Measurements from ENCODE around the gene SCN1B. TPM values are rescaled to one million over a fixed set of nuclear protein-coding genes. Genes with fewer than 3 reads are reported as not detected.

SCN1B gene
- total and polyA plus RNA-seq, 2 of the 13 experiments (the other 11 are each of a cell fraction or from before 2014, with no cell fraction given) = 2.7 to 20.1 TPM

DNA sequence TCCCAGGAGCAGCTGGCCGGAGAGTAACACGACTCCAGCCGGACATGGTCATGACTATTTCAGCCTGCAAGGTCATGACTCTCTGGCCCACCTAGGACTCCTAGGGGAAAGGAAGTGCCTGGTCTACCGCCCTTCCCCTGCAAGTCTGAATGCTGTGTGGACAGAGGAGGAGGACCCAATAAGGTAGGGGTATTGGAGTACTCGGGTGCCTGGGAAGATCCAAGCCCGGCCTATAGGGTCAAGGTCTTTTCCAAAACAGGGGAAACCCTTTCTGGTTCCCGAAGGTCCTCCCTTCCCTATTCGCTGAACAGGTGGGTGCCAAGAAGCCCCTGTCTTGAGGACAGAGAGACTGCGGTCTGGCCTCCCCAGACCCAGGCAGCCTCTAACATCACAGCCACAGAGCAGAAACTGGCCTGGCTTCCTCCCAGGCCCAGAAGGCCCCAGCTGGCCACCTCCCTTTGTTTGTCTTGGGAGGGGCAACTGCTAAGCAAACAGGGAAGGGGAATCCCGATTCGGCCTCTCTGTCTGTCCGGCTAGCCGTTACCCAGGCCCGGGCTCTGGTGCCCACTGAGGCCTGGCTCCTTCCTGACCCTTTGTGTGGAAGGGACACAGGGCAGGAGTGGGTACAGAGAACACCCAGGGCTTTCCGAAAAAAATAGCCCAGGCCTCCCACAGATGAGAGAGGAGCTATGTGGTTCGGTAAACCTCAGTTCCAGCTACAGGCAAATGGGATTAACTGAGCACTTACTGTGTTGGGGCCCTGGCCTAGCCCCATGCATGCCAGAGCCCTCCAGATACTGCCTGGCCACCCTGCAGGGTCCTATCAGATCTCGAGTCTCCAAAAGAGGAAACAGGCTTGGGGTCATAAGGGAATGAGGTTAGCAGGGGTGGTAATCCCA, 35.4 kb upstream of the SCN1B start (continued):
- TF ChIP-seq, protein P1, sequence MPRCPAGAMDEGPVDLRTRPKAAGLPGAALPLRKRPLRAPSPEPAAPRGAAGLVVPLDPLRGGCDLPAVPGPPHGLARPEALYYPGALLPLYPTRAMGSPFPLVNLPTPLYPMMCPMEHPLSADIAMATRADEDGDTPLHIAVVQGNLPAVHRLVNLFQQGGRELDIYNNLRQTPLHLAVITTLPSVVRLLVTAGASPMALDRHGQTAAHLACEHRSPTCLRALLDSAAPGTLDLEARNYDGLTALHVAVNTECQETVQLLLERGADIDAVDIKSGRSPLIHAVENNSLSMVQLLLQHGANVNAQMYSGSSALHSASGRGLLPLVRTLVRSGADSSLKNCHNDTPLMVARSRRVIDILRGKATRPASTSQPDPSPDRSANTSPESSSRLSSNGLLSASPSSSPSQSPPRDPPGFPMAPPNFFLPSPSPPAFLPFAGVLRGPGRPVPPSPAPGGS (CRISPR knock-in tag; IDR thresholded peaks at IDR 0.05) = peak; percentile 98
- TF ChIP-seq ZNF3 (CRISPR knock-in tag; IDR thresholded peaks at IDR 0.05) = no peak
- peak; percentile 8; the same call in 1 of the 2 replicates for TF ChIP-seq NCOR1 (IDR thresholded peaks at IDR 0.05; ENCODE audit: borderline replicate concordance, low read length)
- TF ChIP-seq, protein P2, sequence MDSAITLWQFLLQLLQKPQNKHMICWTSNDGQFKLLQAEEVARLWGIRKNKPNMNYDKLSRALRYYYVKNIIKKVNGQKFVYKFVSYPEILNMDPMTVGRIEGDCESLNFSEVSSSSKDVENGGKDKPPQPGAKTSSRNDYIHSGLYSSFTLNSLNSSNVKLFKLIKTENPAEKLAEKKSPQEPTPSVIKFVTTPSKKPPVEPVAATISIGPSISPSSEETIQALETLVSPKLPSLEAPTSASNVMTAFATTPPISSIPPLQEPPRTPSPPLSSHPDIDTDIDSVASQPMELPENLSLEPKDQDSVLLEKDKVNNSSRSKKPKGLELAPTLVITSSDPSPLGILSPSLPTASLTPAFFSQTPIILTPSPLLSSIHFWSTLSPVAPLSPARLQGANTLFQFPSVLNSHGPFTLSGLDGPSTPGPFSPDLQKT (CRISPR knock-in tag; IDR thresholded peaks at IDR 0.05; ENCODE audit: borderline replicate concordance) = no peak
- TF ChIP-seq AGO2 (optimal IDR thresholded peaks at IDR 0.05; ENCODE audit: low read depth, low read length) = no peak
- TF ChIP-seq CBX5 (CRISPR knock-in tag; IDR thresholded peaks at IDR 0.05; ENCODE audit: borderline replicate concordance) = peak; percentile 46; the same call in 1 of the 2 replicates
- TF ChIP-seq, protein P3, sequence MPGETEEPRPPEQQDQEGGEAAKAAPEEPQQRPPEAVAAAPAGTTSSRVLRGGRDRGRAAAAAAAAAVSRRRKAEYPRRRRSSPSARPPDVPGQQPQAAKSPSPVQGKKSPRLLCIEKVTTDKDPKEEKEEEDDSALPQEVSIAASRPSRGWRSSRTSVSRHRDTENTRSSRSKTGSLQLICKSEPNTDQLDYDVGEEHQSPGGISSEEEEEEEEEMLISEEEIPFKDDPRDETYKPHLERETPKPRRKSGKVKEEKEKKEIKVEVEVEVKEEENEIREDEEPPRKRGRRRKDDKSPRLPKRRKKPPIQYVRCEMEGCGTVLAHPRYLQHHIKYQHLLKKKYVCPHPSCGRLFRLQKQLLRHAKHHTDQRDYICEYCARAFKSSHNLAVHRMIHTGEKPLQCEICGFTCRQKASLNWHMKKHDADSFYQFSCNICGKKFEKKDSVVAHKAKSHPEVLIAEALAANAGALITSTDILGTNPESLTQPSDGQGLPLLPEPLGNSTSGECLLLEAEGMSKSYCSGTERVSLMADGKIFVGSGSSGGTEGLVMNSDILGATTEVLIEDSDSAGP (CRISPR knock-in tag; IDR thresholded peaks at IDR 0.05; ENCODE audit: borderline replicate concordance) = peak; percentile 44; the same call in 1 of the 2 replicates
- TF ChIP-seq SIN3B (IDR thresholded peaks at IDR 0.05; ENCODE audit: low read length) = no peak
- peak; percentile 39; the same call in 1 of the 2 replicates for TF ChIP-seq ZNF460 (CRISPR knock-in tag; IDR thresholded peaks at IDR 0.05; ENCODE audit: borderline replicate concordance)
- TF ChIP-seq, protein P4, sequence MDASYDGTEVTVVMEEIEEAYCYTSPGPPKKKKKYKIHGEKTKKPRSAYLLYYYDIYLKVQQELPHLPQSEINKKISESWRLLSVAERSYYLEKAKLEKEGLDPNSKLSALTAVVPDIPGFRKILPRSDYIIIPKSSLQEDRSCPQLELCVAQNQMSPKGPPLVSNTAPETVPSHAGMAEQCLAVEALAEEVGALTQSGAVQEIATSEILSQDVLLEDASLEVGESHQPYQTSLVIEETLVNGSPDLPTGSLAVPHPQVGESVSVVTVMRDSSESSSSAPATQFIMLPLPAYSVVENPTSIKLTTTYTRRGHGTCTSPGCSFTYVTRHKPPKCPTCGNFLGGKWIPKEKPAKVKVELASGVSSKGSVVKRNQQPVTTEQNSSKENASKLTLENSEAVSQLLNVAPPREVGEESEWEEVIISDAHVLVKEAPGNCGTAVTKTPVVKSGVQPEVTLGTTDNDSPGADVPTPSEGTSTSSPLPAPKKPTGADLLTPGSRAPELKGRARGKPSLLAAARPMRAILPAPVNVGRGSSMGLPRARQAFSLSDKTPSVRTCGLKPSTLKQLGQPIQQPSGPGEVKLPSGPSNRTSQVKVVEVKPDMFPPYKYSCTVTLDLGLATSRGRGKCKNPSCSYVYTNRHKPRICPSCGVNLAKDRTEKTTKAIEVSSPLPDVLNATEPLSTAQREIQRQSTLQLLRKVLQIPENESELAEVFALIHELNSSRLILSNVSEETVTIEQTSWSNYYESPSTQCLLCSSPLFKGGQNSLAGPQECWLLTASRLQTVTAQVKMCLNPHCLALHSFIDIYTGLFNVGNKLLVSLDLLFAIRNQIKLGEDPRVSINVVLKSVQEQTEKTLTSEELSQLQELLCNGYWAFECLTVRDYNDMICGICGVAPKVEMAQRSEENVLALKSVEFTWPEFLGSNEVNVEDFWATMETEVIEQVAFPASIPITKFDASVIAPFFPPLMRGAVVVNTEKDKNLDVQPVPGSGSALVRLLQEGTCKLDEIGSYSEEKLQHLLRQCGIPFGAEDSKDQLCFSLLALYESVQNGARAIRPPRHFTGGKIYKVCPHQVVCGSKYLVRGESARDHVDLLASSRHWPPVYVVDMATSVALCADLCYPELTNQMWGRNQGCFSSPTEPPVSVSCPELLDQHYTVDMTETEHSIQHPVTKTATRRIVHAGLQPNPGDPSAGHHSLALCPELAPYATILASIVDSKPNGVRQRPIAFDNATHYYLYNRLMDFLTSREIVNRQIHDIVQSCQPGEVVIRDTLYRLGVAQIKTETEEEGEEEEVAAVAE (CRISPR knock-in tag; IDR thresholded peaks at IDR 0.05; ENCODE audit: borderline replicate concordance) = peak; percentile 88; the same call in 1 of the 2 replicates
- TF ChIP-seq, protein P5, sequence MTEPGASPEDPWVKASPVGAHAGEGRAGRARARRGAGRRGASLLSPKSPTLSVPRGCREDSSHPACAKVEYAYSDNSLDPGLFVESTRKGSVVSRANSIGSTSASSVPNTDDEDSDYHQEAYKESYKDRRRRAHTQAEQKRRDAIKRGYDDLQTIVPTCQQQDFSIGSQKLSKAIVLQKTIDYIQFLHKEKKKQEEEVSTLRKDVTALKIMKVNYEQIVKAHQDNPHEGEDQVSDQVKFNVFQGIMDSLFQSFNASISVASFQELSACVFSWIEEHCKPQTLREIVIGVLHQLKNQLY (CRISPR knock-in tag; IDR thresholded peaks at IDR 0.05) = peak; percentile 74; the same call in 1 of the 2 replicates
- TF ChIP-seq SIN3A (IDR thresholded peaks at IDR 0.05; ENCODE audit: borderline replicate concordance, low read depth, low read length) = peak; percentile 85; the same call in 1 of the 2 replicates
- no peak for TF ChIP-seq ZNF138 (CRISPR knock-in tag; IDR thresholded peaks at IDR 0.05; ENCODE audit: low read depth)
- 0 out of 2 replicates have a peak, but pooled peaks have one; percentile 16 for TF ChIP-seq KDM1A (CRISPR knock-in tag; IDR thresholded peaks at IDR 0.05)
- TF ChIP-seq KAT7 (CRISPR knock-in tag; IDR thresholded peaks at IDR 0.05; ENCODE audit: borderline replicate concordance) = no peak
- TF ChIP-seq, protein P6, sequence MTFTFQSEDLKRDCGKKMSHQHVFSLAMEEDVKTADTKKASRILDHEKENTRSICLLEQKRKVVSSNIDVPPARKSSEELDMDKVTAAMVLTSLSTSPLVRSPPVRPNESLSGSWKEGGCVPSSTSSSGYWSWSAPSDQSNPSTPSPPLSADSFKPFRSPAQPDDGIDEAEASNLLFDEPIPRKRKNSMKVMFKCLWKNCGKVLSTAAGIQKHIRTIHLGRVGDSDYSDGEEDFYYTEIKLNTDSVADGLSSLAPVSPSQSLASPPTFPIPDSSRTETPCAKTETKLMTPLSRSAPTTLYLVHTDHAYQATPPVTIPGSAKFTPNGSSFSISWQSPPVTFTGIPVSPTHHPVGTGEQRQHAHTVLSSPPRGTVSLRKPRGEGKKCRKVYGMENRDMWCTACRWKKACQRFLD (CRISPR knock-in tag; IDR thresholded peaks at IDR 0.05; ENCODE audit: borderline replicate concordance) = no peak
- TF ChIP-seq ZFY (CRISPR knock-in tag; IDR thresholded peaks at IDR 0.05) = peak; percentile 83
